A375 (cell line): ENCODE data around the gene MRGPRX1. TPM values are rescaled to one million over a fixed set of nuclear protein-coding genes. Genes with fewer than 3 reads are reported as not detected.

Experiments used
- total RNA-seq: library from RNA; depleted of rRNA; stranded (reverse); fragments of >200 nt; shearing (Covaris generic); gene quantifications from 2 replicates; pipeline ENCODE4 v1.2.3, GENCODE V29; 2014; rRNA removed

MRGPRX1 gene
- not detected in 2 replicates for total RNA-seq

GRCh38 chr11:18939314-18939713, at the start of gene MRGPRX1:
Gene MRGPRX1, minus strand, starts transcription at chr11:18939414. Its CDS starts 4,630 bp downstream, at chr11:18934784.

Other genes starting within 250 kb of the MRGPRX1 start
- 0.88 and 1.4 TPM in 2 replicates for gene TMEM86A, start 240.6 kb downstream of the MRGPRX1 start, total RNA-seq
- gene IGSF22, start 213.2 kb downstream of the MRGPRX1 start, total RNA-seq: not detected in 2 replicates
- gene PTPN5, start 147.6 kb downstream of the MRGPRX1 start, total RNA-seq: not detected in 2 replicates
- not detected in 2 replicates for gene MRGPRX2, start 121.3 kb upstream of the MRGPRX1 start, total RNA-seq
- 10.6 and 11.2 TPM in 2 replicates for gene ZDHHC13, start 177.8 kb upstream of the MRGPRX1 start, total RNA-seq